ENCODE results near the gene PRR15L.

PRR15L gene

GRCh38 chr17:47957591-47958490 lies at the start of gene PRR15L:
TSS of gene PRR15L (minus strand) at chr17:47957883. CDS start at chr17:47953234, 4,649 bp downstream.
- Histone ChIP-seq H3K27ac (no peak within 1 kb of the TSS), H3K9me3 (no peaks in the 10 kb centered on the region), H3K4me1 (ENCODE audit: control insufficient read depth in 1 of 2, insufficient read depth in 1 of 2, low read depth in 1 of 2, low read length in 1 of 2) (no peaks in the 10 kb centered on the region), H3K36me3 (no peaks in the 10 kb centered on the region), H3K27me3 (no peaks in the 10 kb centered on the region), H3K4me3 (ENCODE audit: low read depth in 1 of 2, low read length in 1 of 2) (no peak within 1 kb of the TSS)
- no peak for TF ChIP-seq CTCF (IDR thresholded peaks at IDR 0.05)

- Histone ChIP-seq H3K27me3 (peaks cover 65% of the 10 kb centered on the region), H3K9me3 (no peaks in the 10 kb centered on the region), H3K36me3 (no peaks in the 10 kb centered on the region), H3K27ac (no peak overlapping the region), H3K4me1 (ENCODE audit: control insufficient read depth in 1 of 2, insufficient read depth in 1 of 2, low read depth in 1 of 2, low read length in 1 of 2) (peaks cover 19 to 20% of the 10 kb centered on the region in 2 experiments), H3K4me3 (ENCODE audit: low read depth in 1 of 2, low read length in 1 of 2) (no peak overlapping the region)
- TF ChIP-seq CTCF (IDR thresholded peaks at IDR 0.05): no peak
Observed at GRCh38 chr17:48006936-48007709, 49.4 kb upstream of the PRR15L start.

- H3K27ac ChIP-seq: no peak overlapping the region
- H3K4me3 ChIP-seq (ENCODE audit: low read depth in 1 of 2, low read length in 1 of 2): no peak overlapping the region
- H3K9me3 ChIP-seq: no peaks in the 10 kb centered on the region
- TF ChIP-seq CTCF (IDR thresholded peaks at IDR 0.05): no peak
- no peaks in the 10 kb centered on the region for H3K36me3 ChIP-seq
- H3K4me1 ChIP-seq (ENCODE audit: control insufficient read depth in 1 of 2, insufficient read depth in 1 of 2, low read depth in 1 of 2, low read length in 1 of 2): peaks cover 13 to 16% of the 10 kb centered on the region in 2 experiments
- H3K27me3 ChIP-seq: peaks cover 44% of the 10 kb centered on the region
Observed at GRCh38 chr17:48004983-48005382, 47.3 kb upstream of the PRR15L start.

GRCh38 chr17:48003417-48004151 lies 45.9 kb upstream of the PRR15L start:
- Histone ChIP-seq H3K4me3 (ENCODE audit: low read depth in 1 of 2, low read length in 1 of 2) (no peak overlapping the region), H3K36me3 (no peaks in the 10 kb centered on the region), H3K27ac (no peak overlapping the region), H3K27me3 (peaks cover 30% of the 10 kb centered on the region), H3K9me3 (no peaks in the 10 kb centered on the region), H3K4me1 (ENCODE audit: control insufficient read depth in 1 of 2, insufficient read depth in 1 of 2, low read depth in 1 of 2, low read length in 1 of 2) (peaks cover 13 to 16% of the 10 kb centered on the region in 2 experiments)
- no peak for TF ChIP-seq CTCF (IDR thresholded peaks at IDR 0.05)

GRCh38 chr17:48002916-48003416 lies 45.3 kb upstream of the PRR15L start:
- H3K4me1 ChIP-seq (ENCODE audit: control insufficient read depth in 1 of 2, insufficient read depth in 1 of 2, low read depth in 1 of 2, low read length in 1 of 2): peaks cover 13 to 16% of the 10 kb centered on the region in 2 experiments
- H3K4me3 ChIP-seq (ENCODE audit: low read depth in 1 of 2, low read length in 1 of 2): no peak overlapping the region
- peaks cover 31% of the 10 kb centered on the region for H3K27me3 ChIP-seq
- H3K36me3 ChIP-seq: no peaks in the 10 kb centered on the region
- TF ChIP-seq CTCF (IDR thresholded peaks at IDR 0.05): no peak
- H3K9me3 ChIP-seq: no peaks in the 10 kb centered on the region
- peak overlapping the region; percentile 69 for H3K27ac ChIP-seq
